Measurements from ENCODE around the gene ZDHHC22. TPM values are rescaled to one million over a fixed set of nuclear protein-coding genes. Genes with fewer than 3 reads are reported as not detected.

ZDHHC22 gene
- total RNA-seq, 1 experiment from 2014 or later, result under 0.01 TPM

DNA sequence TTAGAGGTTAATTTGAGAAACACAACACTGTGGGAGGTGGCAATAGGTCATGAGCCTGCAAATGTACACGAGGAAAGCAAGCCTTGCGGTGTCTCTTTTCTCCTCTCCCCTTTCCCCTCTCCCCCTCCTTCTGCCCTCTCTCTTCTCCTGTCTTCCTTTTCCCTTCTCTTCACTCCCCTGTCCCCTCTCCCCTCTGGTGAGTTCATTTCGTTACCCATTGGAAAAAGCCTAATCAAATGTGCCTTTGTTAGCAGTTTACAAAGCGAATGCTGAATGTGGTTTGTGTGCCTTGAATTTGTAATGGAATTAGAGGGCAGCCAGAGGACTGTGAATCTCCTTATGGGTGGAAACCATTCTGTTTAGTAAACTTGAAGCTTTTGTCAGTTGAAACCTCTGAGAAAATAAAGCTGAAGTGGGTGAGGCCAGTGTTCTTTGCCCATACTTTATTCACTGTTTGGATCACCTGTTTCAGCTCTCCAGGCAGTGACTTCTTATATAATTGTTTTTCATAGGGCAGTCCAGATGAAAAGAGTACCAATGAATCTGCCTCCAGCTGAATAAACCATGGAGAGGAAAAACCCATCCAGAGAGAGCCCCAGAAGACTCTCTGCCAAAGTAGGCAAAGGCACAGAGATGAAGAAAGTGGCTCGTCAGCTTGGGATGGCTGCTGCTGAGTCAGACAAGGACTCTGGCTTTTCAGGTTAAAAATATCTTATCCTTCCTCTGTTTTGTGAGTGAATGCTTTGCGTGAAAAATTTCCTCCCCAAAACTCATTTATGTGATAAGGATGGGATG, 36.2 kb downstream of the ZDHHC22 start:
- no peak for DNase-seq (ENCODE audit: low read depth)

- DNase-seq (ENCODE audit: low read depth), result no peak
These were observed 37.2 kb downstream of the ZDHHC22 start for GRCh38 chr14:77104393-77104792.

DNA sequence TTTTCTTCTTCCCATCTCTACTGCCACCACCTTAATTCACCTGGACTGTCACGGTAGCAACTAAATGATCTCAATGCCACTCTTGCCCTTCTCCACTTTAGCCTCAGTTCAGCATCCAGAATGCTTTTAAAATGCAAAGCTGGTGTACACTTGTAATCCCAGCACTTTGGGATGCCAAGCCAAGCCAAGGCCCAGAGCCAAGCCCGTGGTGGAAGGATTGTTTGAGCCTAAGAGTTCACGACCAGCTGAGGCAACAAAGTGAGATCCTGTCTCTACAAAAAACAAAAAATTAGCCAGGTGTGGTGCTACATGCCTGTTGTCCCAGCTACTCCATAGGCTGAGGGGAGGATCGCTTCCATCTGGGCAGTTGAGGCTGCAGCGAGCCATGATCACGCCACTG, 37.6 kb downstream of the ZDHHC22 start:
- no peak for DNase-seq (ENCODE audit: low read depth)

GRCh38 chr14:77103475-77103874, 38.1 kb downstream of the ZDHHC22 start:
- DNase-seq (ENCODE audit: low read depth), result no peak

- DNase-seq (ENCODE audit: low read depth), result no peak
These were observed 39.4 kb downstream of the ZDHHC22 start for GRCh38 chr14:77102154-77102553.

GRCh38 chr14:77100961-77101360, 40.6 kb downstream of the ZDHHC22 start:
- DNase-seq (ENCODE audit: low read depth), result no peak

- DNase-seq (ENCODE audit: low read depth), result peak; percentile 74
These were observed 42.0 kb downstream of the ZDHHC22 start for GRCh38 chr14:77099425-77100167.

DNA sequence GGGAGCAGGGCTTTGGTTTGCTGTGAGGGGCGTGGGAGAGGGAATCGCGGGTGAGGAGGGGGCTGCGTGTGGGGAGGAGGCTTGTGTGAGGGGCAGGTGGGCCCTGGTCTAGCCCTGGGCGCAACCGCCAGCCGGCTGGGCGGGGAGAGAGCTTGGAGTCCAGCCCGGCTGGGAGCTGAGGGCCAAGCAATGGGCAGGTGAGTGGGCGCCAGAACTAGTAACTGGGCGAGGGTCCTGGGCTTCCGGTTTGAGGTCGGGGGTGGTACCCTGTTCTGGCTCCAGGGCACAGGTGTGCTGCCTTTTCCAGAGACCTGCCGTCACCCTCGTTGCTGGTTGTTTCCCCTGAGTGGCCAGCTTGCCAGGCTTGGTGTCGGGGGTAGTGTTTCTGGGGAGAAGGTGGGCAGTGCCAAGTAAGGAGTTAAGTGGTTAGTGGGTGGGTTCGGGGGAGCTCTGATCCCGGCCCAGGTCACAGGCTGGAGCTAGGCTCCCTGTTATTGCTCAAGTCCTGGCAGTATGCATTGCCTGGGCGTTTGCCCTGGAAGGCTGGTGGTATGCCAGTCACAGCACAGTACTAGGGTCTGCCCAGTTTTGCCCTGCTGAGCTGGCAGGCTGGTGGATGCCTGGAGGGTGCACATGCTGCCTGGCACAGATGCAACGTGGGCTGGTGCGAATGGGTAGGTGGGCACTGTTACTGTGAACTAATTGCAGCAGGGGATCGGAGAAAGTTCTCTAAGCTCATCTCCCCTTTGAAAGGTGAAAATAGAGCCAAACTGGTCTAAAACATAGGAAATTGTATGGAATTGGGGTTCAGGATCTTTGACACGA, 42.9 kb downstream of the ZDHHC22 start:
- no peak for DNase-seq (ENCODE audit: low read depth)

DNA sequence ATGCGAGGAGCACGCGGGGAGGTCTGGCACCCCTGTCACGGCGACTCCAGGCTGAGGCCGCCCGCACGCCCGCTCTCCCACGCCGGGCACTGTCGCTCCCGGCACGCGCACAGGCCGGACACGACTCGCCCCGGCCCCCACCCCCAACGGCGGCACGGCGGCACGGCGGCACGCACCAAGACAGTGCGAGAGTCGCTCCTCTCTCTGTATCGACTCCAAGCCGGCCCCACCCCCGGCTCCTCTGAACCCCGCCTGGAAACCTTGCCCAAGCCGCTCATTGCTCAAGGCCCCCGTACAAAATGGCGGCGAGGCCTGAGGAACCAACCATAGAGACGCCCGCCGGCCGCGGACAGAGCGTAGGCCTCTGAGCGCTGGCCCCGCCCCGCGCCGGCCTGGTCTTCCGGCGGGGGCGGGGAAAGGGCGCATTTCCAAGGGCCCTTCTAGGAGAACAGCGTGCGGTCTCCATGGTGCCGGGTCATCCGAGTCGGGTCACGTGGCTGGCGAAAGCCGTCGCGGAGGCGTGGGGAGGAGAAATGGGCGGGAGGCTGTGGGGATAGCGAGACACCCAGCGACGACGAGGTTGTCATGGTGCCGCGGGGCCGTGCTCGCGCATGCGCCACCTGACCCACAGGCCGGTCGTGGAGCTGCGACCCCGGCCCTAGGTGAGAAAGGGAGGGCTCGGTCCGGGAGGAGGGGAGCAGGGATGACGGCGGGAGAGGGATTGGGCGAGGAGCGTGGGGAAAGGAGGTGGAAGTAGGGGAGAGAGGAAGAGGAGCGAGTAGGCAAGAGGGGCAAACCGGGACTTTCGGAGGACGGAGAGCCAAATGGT, 43.7 kb downstream of the ZDHHC22 start, which contains the start of gene CIPC:
TSS of gene CIPC (plus strand) at position 559 of the 829 bp plus-strand sequence. CDS start 7,451 bp downstream, outside the sequence.
- DNase-seq (ENCODE audit: low read depth), result peak; percentile 98

DNA sequence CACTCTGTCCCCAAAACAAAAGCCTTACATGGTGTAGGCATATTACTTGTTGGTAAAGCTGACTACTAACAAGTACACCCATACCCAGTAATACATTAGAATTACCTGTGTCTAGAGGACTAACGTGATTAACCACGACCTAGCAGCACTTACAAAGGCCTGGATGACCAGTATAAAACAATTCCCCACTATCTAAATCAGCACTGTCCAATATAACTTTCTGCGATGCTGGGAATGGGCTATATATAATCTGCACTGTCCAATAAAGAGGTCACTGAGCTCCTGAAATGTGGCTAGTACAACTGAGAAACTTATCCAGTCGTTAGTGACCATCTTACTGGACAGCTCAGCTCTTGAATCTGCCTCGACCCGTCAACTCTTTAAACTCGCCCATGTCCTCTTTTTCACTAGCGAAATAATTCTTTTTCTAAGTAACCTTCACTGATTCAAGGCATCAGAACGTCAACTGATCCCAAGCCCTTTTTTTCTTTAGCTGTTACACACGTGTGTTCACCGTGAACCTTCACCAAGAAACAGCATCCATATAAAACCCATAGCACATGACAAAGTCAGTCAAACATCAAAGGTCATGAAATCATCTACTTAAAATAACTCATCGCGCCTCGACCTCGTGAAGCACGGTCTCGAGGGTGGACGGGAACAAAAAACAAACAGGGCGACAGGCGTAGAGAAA, 44.4 kb downstream of the ZDHHC22 start:
- DNase-seq (ENCODE audit: low read depth), result peak; percentile 56

GRCh38 chr14:77094672-77095284, 46.8 kb downstream of the ZDHHC22 start:
- peak; percentile 77 for DNase-seq (ENCODE audit: low read depth)

DNA sequence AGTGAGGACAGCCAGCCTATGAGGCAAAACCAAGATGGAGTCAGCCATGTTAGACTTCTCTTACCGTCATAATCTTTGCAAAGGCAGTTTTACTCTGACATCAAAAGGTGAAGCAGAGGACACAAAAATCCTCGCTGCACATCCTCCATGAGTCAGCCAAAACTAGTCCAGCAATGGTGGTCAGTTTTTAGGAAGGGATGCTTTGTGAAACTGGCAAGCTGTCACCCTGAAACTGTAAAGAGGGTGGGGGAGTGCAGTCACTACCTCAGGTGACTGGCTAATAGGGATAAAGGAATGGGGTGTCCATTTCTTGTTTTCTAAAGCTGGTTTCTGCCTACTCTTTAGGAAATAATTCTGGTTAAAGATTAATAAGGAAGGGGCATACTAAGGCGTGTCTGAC, 48.9 kb downstream of the ZDHHC22 start:
- DNase-seq (ENCODE audit: low read depth), result no peak

DNA sequence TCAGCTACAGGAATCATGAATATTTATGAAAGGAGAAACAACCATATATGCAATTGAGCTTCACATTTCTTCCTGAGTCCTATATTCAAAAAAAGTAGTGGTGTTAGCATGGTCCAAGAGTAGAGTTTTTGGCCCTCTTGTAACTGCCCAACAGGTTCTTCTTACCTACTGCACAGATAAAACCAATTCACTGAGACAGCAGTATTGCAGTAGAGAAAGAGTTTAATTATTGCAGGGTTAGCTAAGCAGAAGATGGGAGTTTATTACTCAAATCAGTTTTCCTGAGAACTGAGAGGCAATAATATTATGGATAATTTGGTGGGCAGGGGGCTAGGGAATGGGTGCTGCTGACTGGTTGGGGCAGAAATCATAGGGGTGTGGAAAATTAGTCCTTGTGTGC, 50.1 kb downstream of the ZDHHC22 start:
- no peak for DNase-seq (ENCODE audit: low read depth)

- DNase-seq (ENCODE audit: low read depth), result no peak
These were observed 52.9 kb downstream of the ZDHHC22 start for GRCh38 chr14:77088645-77089044.

GRCh38 chr14:77088219-77088618, 53.4 kb downstream of the ZDHHC22 start:
- DNase-seq (ENCODE audit: low read depth), result no peak

GRCh38 chr14:77087631-77088030, 54.0 kb downstream of the ZDHHC22 start:
- no peak for DNase-seq (ENCODE audit: low read depth)

- DNase-seq (ENCODE audit: low read depth), result no peak
These were observed 54.6 kb downstream of the ZDHHC22 start for GRCh38 chr14:77086951-77087350.

DNA sequence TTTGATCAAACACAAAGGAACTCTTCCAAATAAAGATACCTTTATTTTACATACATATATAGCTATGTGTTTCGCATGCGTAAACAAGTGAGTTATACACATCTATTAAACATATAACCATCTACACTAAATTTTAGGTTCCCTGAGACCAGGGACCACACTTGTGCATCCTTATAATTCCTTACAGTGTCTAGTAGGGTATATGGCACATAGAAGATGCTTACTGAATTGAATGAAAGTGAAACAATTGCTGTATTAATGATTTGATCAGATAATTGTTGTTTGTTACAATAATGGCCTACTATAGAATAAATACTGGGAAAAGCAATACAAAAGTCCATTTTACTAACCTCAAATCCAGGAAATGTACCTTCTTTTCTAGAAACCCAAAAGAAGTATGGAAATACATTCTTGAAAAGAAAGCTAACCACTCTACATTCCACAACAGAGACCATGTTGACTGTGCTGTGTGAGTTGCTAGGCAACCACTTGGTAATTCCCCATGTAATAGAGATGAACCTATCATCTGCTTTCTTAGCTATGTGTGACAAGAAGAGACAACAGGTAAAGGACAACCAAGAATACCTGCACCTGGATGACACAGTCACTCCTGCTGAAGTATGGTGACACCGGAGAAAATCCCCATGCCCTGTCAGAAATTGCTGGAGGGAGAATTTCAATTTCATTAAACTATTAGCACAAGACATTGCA, 55.4 kb downstream of the ZDHHC22 start:
- DNase-seq (ENCODE audit: low read depth), result peak; percentile 38

DNA sequence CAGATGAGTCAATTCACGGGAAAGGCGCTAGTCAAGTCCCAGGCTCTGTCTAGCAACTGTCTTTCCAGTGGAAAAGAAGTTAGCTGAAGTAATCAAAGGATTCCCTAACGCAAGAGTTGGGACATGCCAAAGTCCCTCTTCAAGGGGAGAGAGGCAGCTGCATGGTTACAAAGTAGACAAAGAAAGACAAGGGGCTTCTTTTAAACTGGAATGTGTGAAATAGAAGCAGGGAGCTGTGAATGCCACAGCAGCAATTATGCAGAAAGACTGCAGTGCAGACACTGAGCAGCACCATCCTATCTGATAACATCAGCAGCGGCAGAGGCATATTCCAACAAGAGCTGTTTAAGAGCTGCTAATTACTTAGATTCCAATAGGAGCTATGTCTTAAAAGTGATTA, 56.1 kb downstream of the ZDHHC22 start:
- no peak for DNase-seq (ENCODE audit: low read depth)
